Cardiac muscle cell (in vitro differentiated cells and primary cell): ENCODE data around the gene BRSK2. TPM values are rescaled to one million over a fixed set of nuclear protein-coding genes. Genes with fewer than 3 reads are reported as not detected.

Experiments used
- DNase-seq, 2 donors: peaks; one replicate each; pipeline versions ENCODE4 v3.0.0 to v3.0.0-alpha.2; 2010 to 2017; ENCODE audit warnings: low read depth in 1 of 2, low spot score in 1 of 2
- H3K27ac ChIP-seq: fragments of 200-600 bp; sonication (generic); 2 replicates; pipeline ENCODE4 v1.5.1; 2016
- H3K27me3 ChIP-seq: fragments of 200-600 bp; sonication (generic); 2 replicates; pipeline ENCODE4 v1.6.0; 2016; ENCODE audit warnings: control low read depth
- H3K36me3 ChIP-seq: fragments of 200-600 bp; sonication (generic); 2 replicates; pipeline ENCODE4 v1.5.1; 2016; ENCODE audit warnings: control low read depth
- H3K4me1 ChIP-seq: fragments of 200-600 bp; sonication (generic); 2 replicates; pipeline ENCODE4 v1.8.1; 2017; ENCODE audit warnings: low read depth, mild to moderate bottlenecking, mixed run types
- H3K4me3 ChIP-seq: fragments of 200-600 bp; sonication (generic); 2 replicates; pipeline ENCODE4 v1.5.1; 2016; ENCODE audit warnings: mild to moderate bottlenecking
- H3K9me3 ChIP-seq: fragments of 200-600 bp; sonication (generic); 2 replicates; pipeline ENCODE4 v1.5.1; 2017; ENCODE audit warnings: low read depth, mild to moderate bottlenecking, control low read depth
- polyA plus RNA-seq: library from polyadenylated mRNA; unstranded; fragments of >200 nt; fragmentation: Nextera tagmentation; extraction: Ambion mirVana; gene quantifications from 2 replicates; pipeline ENCODE4 v1.2.1, GENCODE V29; 2016
- total RNA-seq: library from RNA; depleted of rRNA; stranded (reverse); fragments of >200 nt; gene quantifications from 2 replicates; pipeline ENCODE4 v1.2.3, GENCODE V29; 2016
- TF ChIP-seq, protein P1 (sequence below): IDR thresholded peaks from 2 replicates; pipeline ENCODE4 v1.5.1; 2012; ENCODE audit warnings: low read depth, mild to moderate bottlenecking, low read length

The BRSK2 gene
- total and polyA plus RNA-seq, 2 experiments from 2014 or later, result 0.69 to 2.7 TPM

DNA sequence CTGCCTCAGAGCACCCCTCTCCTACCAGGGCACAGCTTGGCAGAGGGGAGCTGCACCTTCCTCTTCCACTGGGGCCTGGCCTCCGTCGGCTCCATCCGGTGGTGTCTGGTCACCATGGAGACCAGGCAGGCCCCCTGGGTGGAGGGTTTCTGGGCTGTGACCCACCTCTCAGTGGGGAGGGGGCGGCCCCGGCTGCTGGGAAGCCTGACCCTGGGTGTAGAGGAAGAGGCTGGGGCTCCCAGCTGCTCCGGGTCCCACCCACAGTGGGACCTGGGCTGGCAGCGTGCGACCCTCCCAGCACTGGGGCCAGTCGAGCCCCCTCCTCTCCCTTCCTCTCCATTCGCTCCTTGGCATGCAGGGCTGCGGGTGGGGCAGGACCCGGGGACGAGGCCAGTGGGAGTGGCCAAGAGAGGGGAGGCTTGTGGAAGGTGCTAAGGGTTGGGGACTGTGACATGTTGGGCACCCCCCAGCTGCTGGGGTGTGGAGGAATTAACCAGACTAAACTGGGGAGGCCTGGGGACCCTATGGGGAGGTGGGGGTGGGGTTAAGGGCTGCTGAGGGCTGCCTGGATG lies 46.8 kb downstream of the BRSK2 start:
- H3K9me3 ChIP-seq, result no peaks in the 10 kb centered on the region
- peaks cover 30% of the 10 kb centered on the region for H3K4me1 ChIP-seq
- no peaks in the 10 kb centered on the region for H3K36me3 ChIP-seq
- no peak overlapping the region for H3K27ac ChIP-seq
- TF ChIP-seq, protein P1, sequence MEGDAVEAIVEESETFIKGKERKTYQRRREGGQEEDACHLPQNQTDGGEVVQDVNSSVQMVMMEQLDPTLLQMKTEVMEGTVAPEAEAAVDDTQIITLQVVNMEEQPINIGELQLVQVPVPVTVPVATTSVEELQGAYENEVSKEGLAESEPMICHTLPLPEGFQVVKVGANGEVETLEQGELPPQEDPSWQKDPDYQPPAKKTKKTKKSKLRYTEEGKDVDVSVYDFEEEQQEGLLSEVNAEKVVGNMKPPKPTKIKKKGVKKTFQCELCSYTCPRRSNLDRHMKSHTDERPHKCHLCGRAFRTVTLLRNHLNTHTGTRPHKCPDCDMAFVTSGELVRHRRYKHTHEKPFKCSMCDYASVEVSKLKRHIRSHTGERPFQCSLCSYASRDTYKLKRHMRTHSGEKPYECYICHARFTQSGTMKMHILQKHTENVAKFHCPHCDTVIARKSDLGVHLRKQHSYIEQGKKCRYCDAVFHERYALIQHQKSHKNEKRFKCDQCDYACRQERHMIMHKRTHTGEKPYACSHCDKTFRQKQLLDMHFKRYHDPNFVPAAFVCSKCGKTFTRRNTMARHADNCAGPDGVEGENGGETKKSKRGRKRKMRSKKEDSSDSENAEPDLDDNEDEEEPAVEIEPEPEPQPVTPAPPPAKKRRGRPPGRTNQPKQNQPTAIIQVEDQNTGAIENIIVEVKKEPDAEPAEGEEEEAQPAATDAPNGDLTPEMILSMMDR, result no peak
- DNase-seq, result no peak
- no peaks in the 10 kb centered on the region for H3K27me3 ChIP-seq
- no peak overlapping the region for H3K4me3 ChIP-seq

DNA sequence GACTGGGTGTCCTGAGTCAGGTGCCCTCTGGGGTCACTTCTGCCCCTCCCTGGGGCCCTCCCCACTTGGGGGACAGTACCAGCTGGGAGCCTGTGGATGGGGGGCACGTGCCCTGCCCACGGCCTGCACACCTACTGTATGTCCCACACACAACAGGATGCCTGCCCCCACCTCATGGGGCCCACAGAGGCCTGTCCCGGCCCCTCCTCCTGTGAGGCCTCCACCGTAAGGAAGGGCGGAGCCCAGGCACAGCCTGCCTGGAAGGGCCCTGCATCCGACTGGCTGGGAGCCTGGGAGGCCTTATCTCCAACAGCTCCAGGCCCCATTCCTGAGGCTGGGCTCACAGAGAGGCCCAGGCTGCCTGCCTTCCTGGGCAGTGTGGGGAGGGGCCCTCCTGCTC lies 47.8 kb downstream of the BRSK2 start:
- no peak overlapping the region for H3K4me3 ChIP-seq
- peak; percentile 89 for DNase-seq

DNA sequence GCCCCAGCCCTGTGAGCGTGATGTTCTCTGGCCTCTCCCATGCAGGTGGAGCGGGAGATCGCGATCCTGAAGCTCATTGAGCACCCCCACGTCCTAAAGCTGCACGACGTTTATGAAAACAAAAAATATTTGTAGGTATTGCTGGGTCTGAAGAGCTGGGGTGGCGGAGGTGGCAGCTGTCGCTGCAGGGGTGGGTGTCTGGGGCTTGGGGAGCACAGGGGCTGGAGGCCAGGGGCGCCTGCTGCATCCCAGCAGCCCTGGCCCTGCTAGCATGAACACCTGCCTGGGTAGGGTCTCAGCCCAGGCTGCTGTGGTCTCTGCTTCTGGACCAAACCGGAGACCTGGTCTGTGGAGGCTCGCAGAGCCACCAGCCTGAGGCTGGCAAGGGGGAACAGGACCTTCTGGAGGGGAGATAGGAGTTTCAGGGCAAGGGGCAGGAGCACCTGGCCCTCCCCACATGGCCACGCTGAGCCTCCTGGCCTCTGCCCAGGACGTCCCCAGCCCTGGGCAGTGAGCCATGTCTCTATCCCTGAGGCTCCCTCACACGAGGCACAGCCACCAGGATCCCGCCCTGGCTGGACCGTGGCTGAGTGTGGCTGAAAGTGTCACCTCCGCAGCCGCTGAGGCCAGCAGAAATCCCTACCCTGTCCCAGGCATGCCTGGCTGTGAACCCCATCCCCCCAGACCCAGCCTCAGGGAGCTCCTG lies 48.7 kb downstream of the BRSK2 start:
- no peaks in the 10 kb centered on the region for H3K27me3 ChIP-seq
- H3K9me3 ChIP-seq, result no peaks in the 10 kb centered on the region
- H3K36me3 ChIP-seq, result no peaks in the 10 kb centered on the region
- H3K4me3 ChIP-seq, result no peak overlapping the region
- TF ChIP-seq, protein P1, result no peak
- DNase-seq, result no peak
- no peak overlapping the region for H3K27ac ChIP-seq
- H3K4me1 ChIP-seq, result peaks cover 30% of the 10 kb centered on the region

More for the DNA sequence above, 47.8 kb downstream of the BRSK2 start:
- no peaks in the 10 kb centered on the region for H3K27me3 ChIP-seq
- H3K4me1 ChIP-seq, result peaks cover 30% of the 10 kb centered on the region
- H3K36me3 ChIP-seq, result no peaks in the 10 kb centered on the region
- H3K27ac ChIP-seq, result no peak overlapping the region
- TF ChIP-seq, protein P1, result no peak
- no peaks in the 10 kb centered on the region for H3K9me3 ChIP-seq

DNA sequence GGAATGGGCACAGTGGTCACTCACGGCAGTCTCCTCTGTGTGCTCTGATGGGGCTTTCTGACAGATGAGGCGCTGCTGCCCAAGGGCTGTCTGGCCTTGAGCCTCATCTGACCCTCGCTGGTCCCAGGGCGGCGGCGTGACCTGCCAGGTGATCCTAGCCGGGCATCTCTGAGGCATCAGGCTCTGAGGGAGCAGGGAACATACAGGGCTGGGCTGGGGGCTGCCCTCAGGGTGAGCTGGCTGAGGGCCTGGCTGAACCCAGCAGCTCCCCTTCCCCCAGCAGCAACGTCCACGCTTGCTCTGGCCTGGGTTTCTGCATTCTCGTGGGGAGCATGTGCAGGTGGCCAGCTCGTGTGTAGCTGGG lies 49.2 kb downstream of the BRSK2 start:
- TF ChIP-seq, protein P1, result no peak

DNA sequence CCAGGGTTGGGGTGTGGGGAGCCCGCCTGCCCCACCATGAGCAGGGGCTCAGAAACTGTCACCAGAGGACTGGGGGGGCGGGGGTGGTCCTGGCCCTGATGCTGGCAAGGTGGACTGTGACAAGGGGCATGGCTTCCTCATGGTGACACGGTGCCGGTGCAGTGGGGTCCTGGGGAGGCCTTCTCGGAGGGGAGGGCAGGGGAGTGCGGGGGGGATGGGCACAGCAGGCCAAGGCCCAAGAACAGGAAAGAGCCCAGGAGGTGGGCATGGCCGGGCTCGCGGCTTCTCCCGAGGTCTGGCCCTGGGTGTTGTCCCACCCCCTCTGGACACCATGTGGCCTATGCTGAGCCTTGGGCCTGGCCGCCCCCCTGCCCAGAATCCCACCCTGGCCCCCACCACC lies 49.6 kb downstream of the BRSK2 start:
- Histone ChIP-seq H3K36me3 (no peaks in the 10 kb centered on the region), H3K27me3 (no peaks in the 10 kb centered on the region), H3K4me3 (no peak overlapping the region), H3K27ac (no peak overlapping the region), H3K9me3 (no peaks in the 10 kb centered on the region), H3K4me1 (peaks cover 30% of the 10 kb centered on the region)
- no peak for DNase-seq
- TF ChIP-seq, protein P1, result no peak

More for the DNA sequence above, 49.2 kb downstream of the BRSK2 start:
- H3K36me3 ChIP-seq, result no peaks in the 10 kb centered on the region
- no peak overlapping the region for H3K27ac ChIP-seq
- no peak for DNase-seq
- H3K27me3 ChIP-seq, result no peaks in the 10 kb centered on the region
- no peak overlapping the region for H3K4me3 ChIP-seq
- H3K4me1 ChIP-seq, result peaks cover 30% of the 10 kb centered on the region
- no peaks in the 10 kb centered on the region for H3K9me3 ChIP-seq
